SK-N-SH (cell line): ENCODE measurements around the gene TIMM29. TPM values are rescaled to one million over a fixed set of nuclear protein-coding genes. Genes with fewer than 3 reads are reported as not detected.

Experiments used
- CTCF ChIA-PET: fragments of 300-600, 350-600 bp; formaldehyde crosslinking; extraction: SDS; loops from one replicate; lab custom pipeline; 2021; lab: Yijun Ruan, JAX
- POLR2A ChIA-PET: fragments of 350-600 bp; sonication (Branson Sonifier 250); formaldehyde crosslinking; extraction: SDS; loops from one replicate; lab custom pipeline; 2020; ENCODE audit warnings: antibody characterized with exemption, inconsistent platforms; lab: Yijun Ruan, JAX
- DNase-seq: peaks from one replicate; pipeline ENCODE4 v3.0.0; 2012
- H2AFZ ChIP-seq: fragments of 200-600 bp; sonication (generic); 2 replicates; pipeline ENCODE4 v1.8.1; 2016; ENCODE audit warnings: antibody characterized with exemption, mild to moderate bottlenecking, low read depth
- H3F3A ChIP-seq: fragments of 200-600 bp; sonication (generic); replicated peaks from 2 replicates; pipeline ENCODE3; 2016; ENCODE audit warnings: antibody characterized with exemption, mild to moderate bottlenecking; ENCODE audit not compliant: insufficient read depth
- H3K27ac ChIP-seq, 2 experiments: fragments of 200-500 bp in 1 of 2; fragments of 200-600 bp in 1 of 2; sonication (Bioruptor generic) in 1 of 2; sonication (generic), shearing (Covaris generic) in 1 of 2; 2 replicates each; pipeline versions ENCODE4 v1.5.1 to v1.6.1; 2014 to 2016; ENCODE audit warnings: low read depth in 2 of 2, inconsistent platforms in 1 of 2, low read length in 1 of 2, mild to moderate bottlenecking in 1 of 2, mixed read lengths in 1 of 2
- H3K27me3 ChIP-seq: fragments of 200-600 bp; sonication (generic), shearing (Covaris generic); 2 replicates; pipeline ENCODE4 v1.6.1; 2016; ENCODE audit warnings: mixed run types; ENCODE audit not compliant: insufficient read depth
- H3K36me3 ChIP-seq, 2 experiments: fragments of 200-500 bp in 1 of 2; fragments of 200-600 bp in 1 of 2; sonication (Bioruptor generic) in 1 of 2; sonication (generic) in 1 of 2; replicated peaks in 1 of 2; 2 replicates each; pipeline versions ENCODE3 to v1.5.1; 2014 to 2016; ENCODE audit warnings: low read length in 1 of 2, mild to moderate bottlenecking in 1 of 2; ENCODE audit not compliant: insufficient read depth in 2 of 2, control insufficient read depth in 1 of 2
- H3K4me1 ChIP-seq, 2 experiments: fragments of 200-500 bp in 1 of 2; fragments of 200-600 bp in 1 of 2; sonication (Bioruptor generic) in 1 of 2; sonication (generic), shearing (Covaris generic) in 1 of 2; 2 replicates each; pipeline versions ENCODE4 v1.5.1 to v1.6.1; 2014 to 2016; ENCODE audit warnings: low read depth in 1 of 2, low read length in 1 of 2, mixed run types in 1 of 2; ENCODE audit not compliant: insufficient read depth in 2 of 2, control insufficient read depth in 1 of 2
- H3K4me2 ChIP-seq: fragments of 200-600 bp; sonication (generic), shearing (Covaris generic); 2 replicates; pipeline ENCODE4 v1.6.1; 2017; ENCODE audit warnings: mixed run types
- H3K4me3 ChIP-seq, 2 experiments: fragments of 200-500 bp in 1 of 2; fragments of 200-600 bp in 1 of 2; sonication (Bioruptor generic) in 1 of 2; sonication (generic), shearing (Covaris generic) in 1 of 2; 2 replicates each; pipeline versions ENCODE4 v1.5.1 to v1.8.1; 2014 to 2016; ENCODE audit warnings: low read depth in 2 of 2, inconsistent platforms in 1 of 2, low read length in 1 of 2, mild to moderate bottlenecking in 1 of 2, mixed read lengths in 1 of 2, moderate library complexity in 1 of 2
- H3K79me2 ChIP-seq: fragments of 200-600 bp; sonication (generic); 2 replicates; pipeline ENCODE4 v1.8.1; 2017; ENCODE audit warnings: mild to moderate bottlenecking; ENCODE audit not compliant: insufficient read depth
- H3K9ac ChIP-seq: fragments of 200-600 bp; sonication (generic); 2 replicates; pipeline ENCODE4 v1.6.1; 2017; ENCODE audit warnings: mixed run types
- H3K9me2 ChIP-seq: fragments of 200-600 bp; sonication (generic); 2 replicates; pipeline ENCODE4 v1.6.1; 2017; ENCODE audit warnings: mixed run types
- H3K9me3 ChIP-seq: fragments of 200-600 bp; sonication (generic); 2 replicates; pipeline ENCODE4 v1.6.1; 2017; ENCODE audit warnings: mixed run types, mild to moderate bottlenecking, moderate library complexity
- H4K20me1 ChIP-seq: fragments of 200-600 bp; sonication (generic); 2 replicates; pipeline ENCODE4 v1.6.1; 2017; ENCODE audit warnings: mild to moderate bottlenecking, mixed run types; ENCODE audit not compliant: insufficient read depth
- GABPA ChIP-seq: IDR thresholded peaks from 2 replicates; pipeline ENCODE4 v1.4.0; 2012; ENCODE audit warnings: low read depth, mild to moderate bottlenecking
- GATA2 ChIP-seq: sonication (generic); formaldehyde crosslinking; IDR thresholded peaks from 2 replicates; pipeline ENCODE4 v1.5.0; 2020; ENCODE audit warnings: mild to moderate bottlenecking, missing genetic modification reagents
- MEF2A ChIP-seq: IDR thresholded peaks from 2 replicates; pipeline ENCODE4 v1.4.0; 2012; ENCODE audit warnings: low read depth, borderline replicate concordance
- NRF1 ChIP-seq: IDR thresholded peaks from 2 replicates; pipeline ENCODE4 v1.6.1; 2012; ENCODE audit warnings: low read depth, mild to moderate bottlenecking, low read length
- SMC3 ChIP-seq: IDR thresholded peaks from 2 replicates; pipeline ENCODE4 v1.6.1; 2012; ENCODE audit warnings: low read depth, low read length, improper control_type of control experiment
- TCF12 ChIP-seq: IDR thresholded peaks from 2 replicates; pipeline ENCODE4 v1.4.0; 2012
- WGBS: methylation state at CpG from one replicate; pipeline ENCODE4 v1.1.6; 2017; ENCODE audit warnings: low lambda C conversion rate; 5-methylcytosine and 5-hydroxymethylcytosine counted together
- polyA plus RNA-seq, 3 experiments: library from polyadenylated mRNA; depleted of rRNA; stranded (reverse); fragments of >200 nt; gene quantifications; 2 replicates each; pipeline ENCODE4 v1.2.3, GENCODE V29; 2012
- TF ChIP-seq, protein P1 (sequence below): IDR thresholded peaks from 2 replicates; pipeline ENCODE4; 2012
- TF ChIP-seq, protein P2 (sequence below): fragments of 200-600 bp; sonication (generic); IDR thresholded peaks from 2 replicates; pipeline ENCODE4 v1.6.1; 2017; ENCODE audit warnings: antibody characterized with exemption, mild to moderate bottlenecking, moderate library complexity

TIMM29 gene
- polyA plus RNA-seq, 1 of the 3 experiments (the other 2 are of a cell fraction), result 12.5 TPM

DNA sequence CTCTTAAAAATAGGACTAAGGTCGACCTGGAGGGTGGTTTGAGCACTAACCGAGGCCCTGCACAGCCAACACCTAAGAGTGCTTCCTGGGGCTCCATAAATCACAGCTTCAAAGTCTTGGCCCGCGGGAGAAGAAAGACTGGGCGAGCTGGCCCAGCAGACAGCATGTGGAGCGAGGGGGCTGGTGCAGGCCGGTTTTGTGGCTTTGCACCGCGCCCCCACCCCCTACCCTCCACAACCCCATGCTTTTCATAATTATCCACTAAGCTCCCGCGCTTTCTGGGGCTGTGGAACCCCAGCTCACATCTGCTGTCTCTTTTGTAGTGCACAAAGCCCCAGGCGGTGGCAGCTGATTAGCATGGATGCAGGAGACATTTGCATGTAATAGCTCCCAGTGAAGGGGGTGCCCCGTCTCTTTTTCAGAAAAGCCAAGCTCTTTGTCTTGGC is 40.2 kb upstream of the TIMM29 start:
- H3K4me2 ChIP-seq, result no peak overlapping the region
- H3K9me3 ChIP-seq, result no peaks in the 10 kb centered on the region
- WGBS, result 93% methylated on average over 11 of the region's 13 CpGs
- no peaks in the 10 kb centered on the region for H3K9me2 ChIP-seq
- CTCF ChIA-PET, result interaction anchor here (1.2 to 2.9 kb wide), 10 partner anchors 8 to 171 kb away, joined by 3 to 23 read pairs (median 6); partner anchors contain the start of gene DNM2
- H3K27me3 ChIP-seq, result no peaks in the 10 kb centered on the region
- peak; percentile 72 for DNase-seq
- peak overlapping the region in 1 of 2 experiments; percentile 45; a peak in 2 of 4 replicates for H3K27ac ChIP-seq
- no peak overlapping the region for H3K4me3 ChIP-seq
- peaks cover 10% of the 10 kb centered on the region for H3F3A ChIP-seq
- H4K20me1 ChIP-seq, result peaks cover 31% of the 10 kb centered on the region
- H3K36me3 ChIP-seq, result no peaks in the 10 kb centered on the region
- POLR2A ChIA-PET, result interaction anchor here (0.6 to 1.4 kb wide), 5 partner anchors 9 to 52 kb away, joined by 3 to 4 read pairs (median 4); partner anchors contain the start of gene TMED1
- peaks cover 94% of the 10 kb centered on the region for H3K79me2 ChIP-seq
- no peak overlapping the region for H2AFZ ChIP-seq
- TF ChIP-seq SMC3, result no peak
- TF ChIP-seq, protein P1, sequence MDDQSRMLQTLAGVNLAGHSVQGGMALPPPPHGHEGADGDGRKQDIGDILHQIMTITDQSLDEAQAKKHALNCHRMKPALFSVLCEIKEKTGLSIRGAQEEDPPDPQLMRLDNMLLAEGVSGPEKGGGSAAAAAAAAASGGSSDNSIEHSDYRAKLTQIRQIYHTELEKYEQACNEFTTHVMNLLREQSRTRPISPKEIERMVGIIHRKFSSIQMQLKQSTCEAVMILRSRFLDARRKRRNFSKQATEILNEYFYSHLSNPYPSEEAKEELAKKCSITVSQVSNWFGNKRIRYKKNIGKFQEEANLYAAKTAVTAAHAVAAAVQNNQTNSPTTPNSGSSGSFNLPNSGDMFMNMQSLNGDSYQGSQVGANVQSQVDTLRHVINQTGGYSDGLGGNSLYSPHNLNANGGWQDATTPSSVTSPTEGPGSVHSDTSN, result no peak
- TF ChIP-seq TCF12, result no peak
- TF ChIP-seq, protein P2, sequence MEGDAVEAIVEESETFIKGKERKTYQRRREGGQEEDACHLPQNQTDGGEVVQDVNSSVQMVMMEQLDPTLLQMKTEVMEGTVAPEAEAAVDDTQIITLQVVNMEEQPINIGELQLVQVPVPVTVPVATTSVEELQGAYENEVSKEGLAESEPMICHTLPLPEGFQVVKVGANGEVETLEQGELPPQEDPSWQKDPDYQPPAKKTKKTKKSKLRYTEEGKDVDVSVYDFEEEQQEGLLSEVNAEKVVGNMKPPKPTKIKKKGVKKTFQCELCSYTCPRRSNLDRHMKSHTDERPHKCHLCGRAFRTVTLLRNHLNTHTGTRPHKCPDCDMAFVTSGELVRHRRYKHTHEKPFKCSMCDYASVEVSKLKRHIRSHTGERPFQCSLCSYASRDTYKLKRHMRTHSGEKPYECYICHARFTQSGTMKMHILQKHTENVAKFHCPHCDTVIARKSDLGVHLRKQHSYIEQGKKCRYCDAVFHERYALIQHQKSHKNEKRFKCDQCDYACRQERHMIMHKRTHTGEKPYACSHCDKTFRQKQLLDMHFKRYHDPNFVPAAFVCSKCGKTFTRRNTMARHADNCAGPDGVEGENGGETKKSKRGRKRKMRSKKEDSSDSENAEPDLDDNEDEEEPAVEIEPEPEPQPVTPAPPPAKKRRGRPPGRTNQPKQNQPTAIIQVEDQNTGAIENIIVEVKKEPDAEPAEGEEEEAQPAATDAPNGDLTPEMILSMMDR, result no peak
- TF ChIP-seq, all 33 proteins: peak for 0
- no peak overlapping the region for H3K9ac ChIP-seq
- peaks cover 9 to 28% of the 10 kb centered on the region in 2 experiments; a peak in 2 of 4 replicates for H3K4me1 ChIP-seq

DNA sequence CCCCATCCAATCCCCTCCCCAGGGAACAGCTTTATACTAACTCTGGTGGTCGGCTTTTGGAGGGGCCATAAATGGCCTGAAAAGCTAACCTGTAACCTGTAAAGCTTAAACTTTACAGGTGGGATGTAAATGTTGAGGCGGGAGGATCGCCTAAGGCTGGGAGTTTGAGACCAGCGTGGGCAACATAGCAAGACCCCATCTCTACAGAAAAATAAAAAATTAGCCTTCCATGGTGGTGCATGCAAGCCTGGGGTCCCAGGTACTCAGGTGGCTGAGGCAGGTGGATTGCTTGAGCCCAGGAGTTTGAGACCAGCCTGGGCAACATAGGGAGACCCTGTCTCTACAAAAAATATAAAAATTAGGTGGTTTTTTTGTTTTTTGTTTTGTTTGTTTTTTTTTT is 38.7 kb upstream of the TIMM29 start:
- H4K20me1 ChIP-seq, result peaks cover 40% of the 10 kb centered on the region
- CTCF ChIA-PET, result no interaction called here
- TF ChIP-seq MEF2A (no peak), GATA2 (no peak)

DNA sequence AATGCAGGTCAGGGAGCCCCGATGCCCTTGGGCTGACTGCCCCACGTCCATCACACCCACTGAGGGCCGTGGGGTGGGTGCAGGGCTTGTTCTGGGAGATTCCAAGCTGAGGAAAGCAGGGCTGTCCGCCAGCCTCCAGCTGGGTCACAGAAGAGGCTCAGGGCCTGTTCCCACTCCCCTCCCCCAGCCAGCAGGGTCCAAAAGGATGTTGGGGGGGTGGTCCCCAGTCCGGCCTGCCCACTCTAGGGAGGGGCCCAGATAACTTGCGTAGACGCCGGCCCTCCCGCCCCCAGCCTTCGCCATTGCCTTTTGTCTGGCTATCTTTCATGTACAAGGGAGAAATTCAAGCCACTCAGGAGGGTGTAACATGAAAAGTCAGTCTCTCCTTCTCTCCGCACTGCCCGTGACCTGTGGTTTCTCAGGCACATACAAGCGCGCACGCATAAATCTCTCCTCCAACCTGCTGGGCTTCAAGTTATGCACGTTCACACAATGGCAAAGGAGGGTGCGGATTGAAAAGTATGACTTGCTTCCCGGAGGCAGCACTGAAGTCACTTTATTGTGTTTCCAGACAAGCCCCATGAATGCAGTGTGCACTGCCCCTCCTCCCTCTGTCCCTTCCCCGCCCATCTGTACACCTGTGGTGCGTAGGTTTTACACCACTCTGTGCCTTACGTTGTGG is 37.1 kb upstream of the TIMM29 start:
- no peak for DNase-seq
- Histone ChIP-seq H2AFZ (no peak overlapping the region), H3K36me3 (no peaks in the 10 kb centered on the region)
- no peak for TF ChIP-seq MEF2A
- no peak for TF ChIP-seq NRF1
- no peak for TF ChIP-seq GABPA
- TF ChIP-seq, all 33 proteins: peak for 0
- 95% methylated on average over 18 of the region's 21 CpGs for WGBS
- CTCF ChIA-PET, result interaction anchor here (1.3 to 1.5 kb wide), 2 partner anchors 15 to 21 kb away, joined by 3 to 4 read pairs; no protein-coding TSS in a partner anchor
- no peak overlapping the region for H3K4me2 ChIP-seq
- H3K9ac ChIP-seq, result no peak overlapping the region
- no peaks in the 10 kb centered on the region for H3K9me2 ChIP-seq
- peaks cover 9 to 36% of the 10 kb centered on the region in 2 experiments; a peak in 2 of 4 replicates for H3K4me1 ChIP-seq
- peaks cover 56% of the 10 kb centered on the region for H4K20me1 ChIP-seq
- H3K27me3 ChIP-seq, result no peaks in the 10 kb centered on the region
- no peak overlapping the region; a peak in 1 of 4 replicates for H3K27ac ChIP-seq
- no peak overlapping the region for H3K4me3 ChIP-seq
- POLR2A ChIA-PET, result no interaction called here
- H3F3A ChIP-seq, result no peaks in the 10 kb centered on the region
- peaks cover 87% of the 10 kb centered on the region for H3K79me2 ChIP-seq
- H3K9me3 ChIP-seq, result no peaks in the 10 kb centered on the region

More for the DNA sequence above, 38.7 kb upstream of the TIMM29 start:
- H3K9ac ChIP-seq, result no peak overlapping the region
- peaks cover 9 to 33% of the 10 kb centered on the region in 2 experiments; a peak in 2 of 4 replicates for H3K4me1 ChIP-seq
- H3K79me2 ChIP-seq, result peaks cover 93% of the 10 kb centered on the region
- H3K9me2 ChIP-seq, result no peaks in the 10 kb centered on the region
- no peak for DNase-seq
- no peak overlapping the region for H3K4me3 ChIP-seq
- 95% methylated on average over 4 of the region's 4 CpGs for WGBS
- POLR2A ChIA-PET, result no interaction called here
- no peaks in the 10 kb centered on the region for H3F3A ChIP-seq
- no peak overlapping the region for H3K27ac ChIP-seq
- H2AFZ ChIP-seq, result no peak overlapping the region
- no peaks in the 10 kb centered on the region for H3K27me3 ChIP-seq
- no peak overlapping the region for H3K4me2 ChIP-seq
- no peaks in the 10 kb centered on the region for H3K36me3 ChIP-seq
- no peaks in the 10 kb centered on the region for H3K9me3 ChIP-seq
